NCI-H2029 treated with DMSO at 0.1 percent for 48 hours (cell line): ENCODE results near the gene TMEM240.
"Not testable (repeated sequence)": the region's sequence is repeated elsewhere in the genome, so short reads cannot be mapped to it uniquely, and the experiment has no call there.

Source experiments
- DNase-seq: peaks from one replicate; lab custom pipeline; 2025; lab: John Stamatoyannopoulos, UW

TMEM240 gene

DNA sequence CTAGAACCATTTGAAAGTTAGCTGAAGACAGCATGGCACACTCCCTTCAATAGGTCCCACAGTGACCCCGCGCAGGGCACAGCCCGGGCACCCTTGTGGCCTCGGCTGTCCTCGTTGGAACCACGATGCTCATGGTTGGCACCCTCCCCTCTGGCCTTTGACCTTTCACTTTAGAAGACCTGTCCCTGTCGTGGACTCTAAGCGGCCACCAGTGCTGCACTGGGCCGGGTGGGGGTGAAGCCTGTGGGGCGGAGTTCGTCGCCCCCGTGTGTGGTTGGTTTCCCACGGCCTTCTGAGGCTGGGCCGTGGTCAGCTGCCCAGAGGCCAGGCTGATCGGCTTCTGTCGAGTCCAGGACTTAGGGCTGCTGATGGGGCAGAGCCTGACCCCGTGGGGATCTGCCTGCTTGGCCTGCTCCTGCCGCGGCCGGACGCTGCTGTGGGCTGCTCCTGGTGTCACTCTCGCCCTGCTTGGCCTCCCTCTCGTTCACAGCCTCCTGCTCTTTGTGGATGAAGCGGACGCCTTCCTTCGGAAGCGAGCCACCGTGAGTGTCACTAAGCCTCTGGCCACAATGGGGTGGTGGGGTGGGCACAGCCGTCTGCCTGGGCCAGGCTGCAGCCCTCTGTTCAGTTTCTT, 15.6 kb downstream of the TMEM240 start:
- not testable (repeated sequence) for DNase-seq

DNA sequence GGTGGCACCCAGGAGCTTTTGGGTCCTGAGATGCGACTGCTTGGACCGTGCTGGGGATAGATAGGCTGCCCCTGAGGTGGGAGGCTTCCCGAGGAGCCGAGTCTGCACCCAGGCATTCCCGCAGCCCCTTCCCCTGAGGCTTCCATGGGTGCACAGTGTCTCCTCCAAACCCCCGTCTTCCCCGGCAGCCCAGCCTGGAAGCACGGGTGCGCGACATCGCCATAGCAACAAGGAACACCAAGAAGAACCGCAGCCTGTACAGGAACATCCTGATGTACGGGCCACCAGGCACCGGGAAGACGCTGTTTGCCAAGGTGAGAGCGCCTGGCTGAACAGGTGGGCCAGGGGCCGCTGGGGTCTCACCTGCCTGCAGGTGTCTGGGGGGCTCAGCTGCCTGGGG, 16.8 kb downstream of the TMEM240 start:
- DNase-seq, result not testable (repeated sequence)

DNA sequence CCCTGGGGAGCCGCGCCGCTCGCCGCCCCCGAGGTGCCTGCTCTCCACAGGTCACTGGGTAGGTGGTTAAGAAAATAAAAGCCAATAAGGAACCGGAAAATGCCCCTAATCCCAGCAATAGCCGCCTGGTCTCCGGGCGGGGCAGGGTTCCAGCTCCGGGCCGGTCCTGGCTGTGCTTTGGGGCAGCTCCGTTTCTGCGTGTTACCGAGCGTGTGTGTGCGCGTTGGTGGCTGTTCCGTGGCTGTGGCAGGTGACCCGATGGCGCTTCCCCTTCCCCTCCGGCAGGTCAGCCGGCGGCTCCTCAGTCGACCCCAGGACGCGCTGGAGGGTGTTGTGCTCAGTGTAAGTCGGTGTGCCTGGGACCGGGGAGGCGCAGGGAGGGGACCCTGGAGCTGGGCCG, 17.2 kb downstream of the TMEM240 start:
- DNase-seq, result not testable (repeated sequence)

DNA sequence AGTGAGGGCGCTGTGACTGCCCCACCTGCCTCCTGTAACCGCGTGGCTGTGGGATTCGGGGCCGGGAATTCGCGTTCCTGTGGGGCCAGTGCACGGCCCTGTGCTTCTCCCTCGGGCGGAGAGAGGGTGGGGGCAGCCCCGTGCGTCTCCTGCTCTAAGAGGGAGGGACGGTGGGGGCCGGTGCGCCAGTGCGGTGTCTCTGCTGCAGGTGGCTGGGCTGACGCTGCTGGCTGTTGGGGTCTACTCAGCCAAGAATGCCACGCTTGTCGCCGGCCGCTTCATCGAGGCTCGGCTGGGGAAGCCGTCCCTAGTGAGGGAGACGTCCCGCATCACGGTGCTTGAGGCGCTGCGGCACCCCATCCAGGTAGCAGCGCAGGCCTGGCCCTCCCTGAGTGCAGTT, 17.9 kb downstream of the TMEM240 start:
- DNase-seq, result not testable (repeated sequence)

GRCh38 chr1:1521331-1521730, 19.1 kb downstream of the TMEM240 start:
- DNase-seq, result no peak

- DNase-seq, result not testable (repeated sequence)
Measured at GRCh38 chr1:1519805-1520505, 20.5 kb downstream of the TMEM240 start.

DNA sequence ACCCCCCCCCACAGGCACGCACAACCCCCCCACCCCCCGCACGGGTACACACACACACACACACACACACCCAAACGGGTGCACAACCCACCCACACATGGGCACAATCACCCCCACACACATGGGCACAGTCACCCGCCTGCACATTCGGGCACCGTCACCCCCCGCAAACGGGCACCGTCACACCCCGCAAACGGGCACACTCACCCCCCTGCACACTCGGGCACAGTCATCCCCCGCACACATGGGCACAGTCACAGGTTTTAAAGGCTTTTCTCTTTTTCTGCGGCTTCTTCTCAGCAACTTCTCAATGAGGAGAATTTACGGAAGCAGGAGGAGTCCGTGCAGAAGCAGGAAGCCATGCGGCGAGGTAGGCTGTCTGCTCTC, 21.8 kb downstream of the TMEM240 start:
- not testable (repeated sequence) for DNase-seq

GRCh38 chr1:1517973-1518620, 22.3 kb downstream of the TMEM240 start:
- DNase-seq, result no peak

GRCh38 chr1:1516923-1517322, 23.5 kb downstream of the TMEM240 start:
- not testable (repeated sequence) for DNase-seq

DNA sequence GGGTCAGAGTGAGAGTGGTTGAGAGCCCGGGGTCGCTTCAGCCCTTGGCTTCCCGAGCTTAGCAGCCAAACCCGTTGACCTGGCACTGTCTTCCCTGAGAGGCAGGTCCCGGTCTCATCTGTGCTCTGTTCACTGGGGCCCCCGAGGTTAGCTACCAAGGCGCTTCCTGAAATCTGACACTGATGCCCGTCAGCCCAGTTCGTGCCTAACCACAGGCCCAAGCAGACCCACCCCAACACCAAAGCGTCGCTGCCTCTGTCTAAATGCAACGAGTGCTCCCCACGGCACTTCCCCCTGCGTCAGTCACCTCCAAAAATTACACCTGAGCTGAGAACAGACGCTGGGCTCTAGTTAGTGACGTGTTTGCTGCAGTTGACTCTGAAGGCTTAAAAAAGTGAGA, 26.0 kb downstream of the TMEM240 start:
- DNase-seq, result not testable (repeated sequence)

- DNase-seq, result not testable (repeated sequence)
Measured at GRCh38 chr1:1513675-1514074, 26.7 kb downstream of the TMEM240 start.

DNA sequence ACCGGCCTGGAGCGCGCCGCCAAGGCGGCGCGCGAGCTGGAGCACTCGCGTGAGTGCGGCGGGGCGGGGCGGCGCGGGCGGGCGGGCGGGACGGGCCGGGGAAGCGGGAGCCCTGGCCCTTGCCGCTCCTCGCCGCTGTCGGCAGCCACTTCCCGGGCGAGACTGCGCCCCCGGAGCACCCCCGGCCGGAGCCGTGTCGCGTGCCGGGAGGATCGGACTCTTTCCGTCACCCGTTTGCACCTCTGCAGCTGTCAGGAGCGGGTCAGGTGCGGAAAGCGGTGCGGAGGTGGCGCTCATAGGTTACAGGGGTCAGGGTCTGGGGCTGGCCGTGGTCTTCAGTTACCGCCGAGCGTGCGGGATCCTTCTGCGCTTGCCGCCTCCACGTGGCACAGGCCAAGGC, 28.0 kb downstream of the TMEM240 start:
- not testable (repeated sequence) for DNase-seq

GRCh38 chr1:1511533-1512285, 28.7 kb downstream of the TMEM240 start, which contains the start of gene ATAD3A:
ATAD3A (plus strand) TSS chr1:1512162; CDS start chr1:1512269, 107 bp downstream.
- peak; percentile 49 for DNase-seq

GRCh38 chr1:1510912-1511532, 29.4 kb downstream of the TMEM240 start:
- no peak for DNase-seq

DNA sequence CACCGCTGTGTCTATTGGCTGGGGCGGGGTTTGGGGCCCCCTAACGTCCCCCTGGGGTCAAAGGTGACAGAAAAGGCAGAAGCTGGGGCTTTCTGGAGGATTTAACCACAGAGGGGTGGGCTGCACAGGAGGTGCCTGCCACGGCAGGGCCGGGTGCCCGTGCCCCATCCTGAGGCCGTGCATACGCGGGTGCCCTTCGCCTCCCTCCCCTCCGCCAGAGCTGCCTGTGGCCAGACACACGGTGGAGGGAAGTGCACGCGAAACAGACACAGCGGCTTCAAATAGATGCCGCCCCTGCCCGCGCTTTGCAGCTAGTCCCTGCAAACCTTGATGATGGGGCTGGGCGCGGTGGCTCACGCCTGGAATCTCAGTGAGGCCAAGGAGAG, 31.0 kb downstream of the TMEM240 start:
- DNase-seq, result not testable (repeated sequence)

DNA sequence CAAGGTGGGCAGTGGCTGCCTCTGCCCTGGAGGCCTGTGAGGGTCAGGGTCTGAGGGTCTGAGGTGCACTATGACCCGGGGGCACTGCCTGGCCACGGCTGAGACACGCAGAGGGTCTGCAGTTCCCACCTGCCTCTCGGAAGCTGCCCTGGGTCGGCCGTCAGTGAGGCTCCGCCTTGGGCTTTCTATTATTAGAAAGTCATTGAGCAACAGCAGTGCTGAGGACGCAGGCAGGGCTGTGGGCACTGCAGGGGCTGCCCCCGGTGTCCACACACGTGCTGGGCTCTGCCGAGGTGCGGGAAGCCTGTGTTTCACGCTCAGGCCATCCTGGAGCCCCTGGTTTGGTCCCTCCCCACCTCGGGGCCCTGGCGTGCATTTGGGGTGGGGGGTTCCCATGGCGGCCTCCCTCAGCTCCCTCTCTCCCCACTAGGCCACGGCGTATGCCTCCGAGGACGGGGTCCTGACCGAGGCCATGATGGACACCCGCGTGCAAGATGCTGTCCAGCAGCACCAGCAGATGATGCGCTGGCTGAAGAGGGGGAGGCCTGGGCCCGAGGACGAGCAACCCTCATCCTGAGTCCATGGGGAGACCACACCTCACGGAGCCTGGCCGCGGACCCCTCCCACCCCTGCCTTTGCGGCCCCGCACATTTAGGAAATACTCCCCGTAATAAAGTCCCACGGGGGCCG, 31.5 kb downstream of the TMEM240 start:
- not testable (repeated sequence) for DNase-seq

GRCh38 chr1:1507305-1507704, 33.1 kb downstream of the TMEM240 start:
- no peak for DNase-seq

GRCh38 chr1:1505801-1506200, 34.6 kb downstream of the TMEM240 start:
- not testable (repeated sequence) for DNase-seq

GRCh38 chr1:1505366-1505798, 35.0 kb downstream of the TMEM240 start:
- not testable (repeated sequence) for DNase-seq

DNA sequence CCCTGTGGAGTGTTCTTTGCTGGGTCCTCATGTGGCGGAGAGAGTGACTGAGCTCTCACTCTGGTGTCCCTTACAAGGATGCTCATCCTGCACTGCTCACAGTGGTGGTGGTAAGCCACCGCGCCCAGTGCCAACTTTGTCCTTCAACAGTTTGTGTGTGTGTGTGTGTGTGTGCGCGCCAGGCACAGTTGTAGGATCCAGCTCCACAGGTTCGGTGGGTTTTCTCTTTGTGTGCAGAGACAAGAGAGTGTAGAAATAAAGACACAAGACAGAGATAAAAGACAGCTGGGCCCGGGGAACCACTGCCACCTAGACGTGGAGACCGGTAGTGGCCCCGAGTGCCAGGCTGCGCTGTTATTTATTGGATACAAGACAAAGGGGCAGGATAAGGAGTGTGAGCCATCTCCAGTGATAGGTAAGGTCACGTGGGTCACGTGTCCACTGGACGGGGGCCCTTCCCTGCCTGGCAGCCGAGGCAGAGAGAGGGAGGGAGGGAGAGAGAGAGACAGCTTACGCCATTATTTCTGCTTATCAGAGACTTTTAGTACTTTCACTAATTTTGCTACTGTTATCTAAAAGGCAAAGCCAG, 35.6 kb downstream of the TMEM240 start:
- peak; percentile 31 for DNase-seq
